Tibial artery (tissue), 4 donors: ENCODE data around the gene SRCIN1.
A peak's percentile ranks its signal among the peaks of the same experiment; 100 is the strongest.

Experiments used
- DNase-seq, 2 donors: peaks; one replicate each; pipeline ENCODE4 v3.0.0-alpha.2; 2019
- H3K27ac ChIP-seq, 2 donors: fragments of 200-600 bp; sonication (generic) in 1 of 2; 1 replicate in 1 of 2; 2 replicates in 1 of 2; pipeline ENCODE4 v1.5.1; 2018 to 2019; ENCODE audit warnings: mild to moderate bottlenecking in 1 of 2
- H3K27me3 ChIP-seq, 2 donors: fragments of 200-600 bp; sonication (generic) in 1 of 2; one replicate each; pipeline versions ENCODE4 v1.5.1 to v1.6.0; 2016 to 2019
- H3K36me3 ChIP-seq, 3 donors: fragments of 200-600 bp; sonication (generic) in 2 of 3; one replicate each; pipeline ENCODE4 v1.5.1; 2016 to 2019; ENCODE audit warnings: mild to moderate bottlenecking in 2 of 3
- H3K4me1 ChIP-seq, 4 donors: fragments of 200-600 bp; sonication (generic) in 2 of 4; 1 replicate in 3 of 4; 2 replicates in 1 of 4; pipeline ENCODE4 v1.5.1; 2016 to 2019
- H3K4me3 ChIP-seq, 2 donors: fragments of 200-600 bp; sonication (generic) in 1 of 2; 1 replicate in 1 of 2; 2 replicates in 1 of 2; pipeline ENCODE4 v1.5.1; 2018 to 2019; ENCODE audit warnings: mild to moderate bottlenecking in 2 of 2
- H3K9me3 ChIP-seq, 3 donors: fragments of 200-600 bp; sonication (generic) in 1 of 3; one replicate each; pipeline ENCODE4 v1.5.1; 2016 to 2019
- intact Hi-C: fragments of 100-400 bp; cut with DNase I; formaldehyde crosslinking; loops from one replicate; pipeline ENCODE4 v1.15.0; 2023; ENCODE audit warnings: low total_unique reads
- TF ChIP-seq, protein P1 (sequence below), 2 experiments: fragments of 200-600 bp in 1 of 2; fragments of 450-650 bp in 1 of 2; IDR thresholded peaks; one replicate each; pipeline ENCODE4 v1.5.1; 2017 to 2019; ENCODE audit warnings: antibody characterized with exemption in 2 of 2, mild to moderate bottlenecking in 1 of 2, moderate library complexity in 1 of 2

The SRCIN1 gene

GRCh38 chr17:38579934-38580333 is 25.8 kb downstream of the SRCIN1 start:
- intact Hi-C loops: no loop called here
- Histone ChIP-seq H3K36me3 (no peaks in the 10 kb centered on the region), H3K27ac (no peak overlapping the region), H3K27me3 (peaks cover 0 to 82% of the 10 kb centered on the region in 2 donors), H3K4me3 (no peak overlapping the region), H3K4me1 (peaks cover 0 to 37% (median 26%) of the 10 kb centered on the region in 4 donors), H3K9me3 (no peaks in the 10 kb centered on the region)
- no peak for DNase-seq
- TF ChIP-seq, protein P1, sequence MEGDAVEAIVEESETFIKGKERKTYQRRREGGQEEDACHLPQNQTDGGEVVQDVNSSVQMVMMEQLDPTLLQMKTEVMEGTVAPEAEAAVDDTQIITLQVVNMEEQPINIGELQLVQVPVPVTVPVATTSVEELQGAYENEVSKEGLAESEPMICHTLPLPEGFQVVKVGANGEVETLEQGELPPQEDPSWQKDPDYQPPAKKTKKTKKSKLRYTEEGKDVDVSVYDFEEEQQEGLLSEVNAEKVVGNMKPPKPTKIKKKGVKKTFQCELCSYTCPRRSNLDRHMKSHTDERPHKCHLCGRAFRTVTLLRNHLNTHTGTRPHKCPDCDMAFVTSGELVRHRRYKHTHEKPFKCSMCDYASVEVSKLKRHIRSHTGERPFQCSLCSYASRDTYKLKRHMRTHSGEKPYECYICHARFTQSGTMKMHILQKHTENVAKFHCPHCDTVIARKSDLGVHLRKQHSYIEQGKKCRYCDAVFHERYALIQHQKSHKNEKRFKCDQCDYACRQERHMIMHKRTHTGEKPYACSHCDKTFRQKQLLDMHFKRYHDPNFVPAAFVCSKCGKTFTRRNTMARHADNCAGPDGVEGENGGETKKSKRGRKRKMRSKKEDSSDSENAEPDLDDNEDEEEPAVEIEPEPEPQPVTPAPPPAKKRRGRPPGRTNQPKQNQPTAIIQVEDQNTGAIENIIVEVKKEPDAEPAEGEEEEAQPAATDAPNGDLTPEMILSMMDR (IDR thresholded peaks at IDR 0.05): no peak

DNA sequence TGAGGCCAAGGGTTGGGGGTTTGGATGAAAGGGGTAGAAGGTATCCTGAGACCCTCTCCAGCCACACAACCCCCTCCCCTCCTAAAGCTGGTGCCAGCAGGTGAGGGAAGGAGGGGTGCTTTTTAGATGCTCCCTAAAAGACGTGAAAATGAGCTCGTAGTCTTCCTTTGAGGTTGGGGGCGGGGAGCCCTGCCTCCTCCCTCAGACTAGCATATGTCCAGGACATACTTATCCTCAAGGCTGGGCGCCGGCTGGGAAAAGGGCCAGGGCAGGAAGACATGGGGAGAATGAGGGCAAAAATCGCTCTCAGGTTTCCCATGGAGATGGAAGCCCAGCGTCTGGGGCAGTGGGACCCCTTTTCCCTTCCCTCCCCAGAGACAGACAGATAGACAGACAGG is 26.7 kb downstream of the SRCIN1 start:
- Histone ChIP-seq H3K4me3 (no peak overlapping the region), H3K9me3 (no peaks in the 10 kb centered on the region), H3K27me3 (peaks cover 0 to 81% of the 10 kb centered on the region in 2 donors), H3K4me1 (peaks cover 0 to 30% (median 22%) of the 10 kb centered on the region in 4 donors), H3K36me3 (no peaks in the 10 kb centered on the region), H3K27ac (no peak overlapping the region)
- TF ChIP-seq, protein P1 (IDR thresholded peaks at IDR 0.05): no peak
- no peak for DNase-seq
- intact Hi-C loops: no loop called here

DNA sequence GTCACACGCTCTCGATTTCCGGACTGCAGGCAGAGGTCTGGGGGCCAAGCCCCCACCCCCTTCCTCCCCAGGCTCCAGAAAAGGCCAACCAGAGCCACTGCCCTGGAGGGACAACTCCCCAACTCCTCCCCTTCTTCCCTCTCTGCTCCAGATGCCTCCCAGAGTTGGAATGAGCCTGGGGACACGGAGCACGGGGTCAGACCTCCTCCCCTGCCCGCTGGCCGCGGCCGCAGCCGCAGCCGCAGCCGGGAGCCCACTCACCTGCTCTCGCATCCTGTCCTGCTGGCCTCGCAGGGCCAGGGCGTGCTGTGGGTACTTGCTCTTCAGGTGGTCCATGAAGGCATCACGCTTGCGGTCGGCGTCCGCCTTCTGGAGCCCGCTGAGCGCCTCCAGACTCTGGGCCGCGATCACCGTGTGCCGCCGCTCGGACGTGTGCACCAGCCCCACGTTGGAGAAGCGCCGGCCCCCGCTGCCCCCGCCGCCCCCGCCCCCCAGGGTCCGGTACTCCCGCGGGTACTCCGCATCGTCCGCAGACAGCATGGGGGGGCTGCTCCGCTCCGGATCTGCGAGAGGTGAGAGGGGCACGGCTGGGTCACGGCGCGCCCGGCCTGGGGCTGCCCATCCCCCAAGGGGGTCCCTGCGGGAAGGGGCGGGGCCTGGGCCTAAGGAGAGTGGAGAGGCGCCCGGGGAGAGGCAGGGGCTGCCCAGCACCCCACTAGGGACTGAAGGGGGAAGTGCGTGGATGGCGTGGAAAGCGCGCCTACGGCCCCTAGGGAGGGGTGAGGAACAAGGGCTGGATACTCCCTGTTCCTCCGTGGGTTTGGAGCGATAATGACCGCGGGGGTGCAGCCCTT is 27.3 kb downstream of the SRCIN1 start:
- Histone ChIP-seq H3K27ac (no peak overlapping the region), H3K9me3 (no peaks in the 10 kb centered on the region), H3K4me3 (peak overlapping the region in 1 of 2 donors; percentile 35), H3K36me3 (no peaks in the 10 kb centered on the region), H3K4me1 (peaks cover 0 to 27% (median 21%) of the 10 kb centered on the region in 4 donors), H3K27me3 (peaks cover 0 to 82% of the 10 kb centered on the region in 2 donors)
- intact Hi-C loops: no loop called here
- TF ChIP-seq, protein P1 (IDR thresholded peaks at IDR 0.05): no peak
- no peak for DNase-seq

DNA sequence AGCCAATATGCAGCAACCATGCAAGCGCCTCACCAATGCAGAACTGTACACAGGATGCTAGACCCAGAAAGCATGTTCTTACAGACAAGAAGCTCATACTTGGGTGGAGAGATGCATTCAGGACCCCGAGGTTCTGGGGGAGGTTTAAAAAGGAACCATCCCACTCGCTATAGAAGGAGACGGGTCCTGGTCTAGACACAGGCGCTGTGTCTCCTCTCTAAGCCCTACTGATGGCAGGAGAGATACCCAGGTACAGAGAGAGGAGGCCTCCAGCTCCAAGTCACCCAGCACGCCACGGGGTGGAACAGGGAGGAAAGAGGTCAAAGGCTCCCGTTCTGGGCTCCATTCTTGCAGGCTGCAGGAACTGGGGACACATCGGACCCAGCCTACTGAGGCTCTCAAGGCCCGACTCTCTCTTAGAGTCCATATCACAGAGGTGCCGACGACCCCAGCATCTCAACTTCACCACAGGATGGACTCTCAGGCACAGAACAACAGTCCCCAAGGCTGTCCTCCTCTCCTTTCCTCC is 28.0 kb downstream of the SRCIN1 start:
- Histone ChIP-seq H3K27me3 (peaks cover 0 to 84% of the 10 kb centered on the region in 2 donors), H3K9me3 (no peaks in the 10 kb centered on the region), H3K4me3 (no peak overlapping the region), H3K27ac (no peak overlapping the region), H3K4me1 (peaks cover 0 to 31% (median 26%) of the 10 kb centered on the region in 4 donors), H3K36me3 (no peaks in the 10 kb centered on the region)
- no peak for DNase-seq
- intact Hi-C loops: no loop called here
- TF ChIP-seq, protein P1 (IDR thresholded peaks at IDR 0.05): no peak

GRCh38 chr17:38577244-38577643 is 28.5 kb downstream of the SRCIN1 start:
- Histone ChIP-seq H3K27me3 (peaks cover 0 to 84% of the 10 kb centered on the region in 2 donors), H3K27ac (no peak overlapping the region), H3K36me3 (no peaks in the 10 kb centered on the region), H3K4me1 (peaks cover 0 to 36% (median 30%) of the 10 kb centered on the region in 4 donors), H3K9me3 (no peaks in the 10 kb centered on the region), H3K4me3 (no peak overlapping the region)
- TF ChIP-seq, protein P1 (IDR thresholded peaks at IDR 0.05): no peak
- no peak for DNase-seq
- intact Hi-C loops: no loop called here
